C4-2B (cell line): ENCODE results near the gene ZDHHC24.

Source experiments
- H3K27ac ChIP-seq: fragments of 450-650 bp; 2 replicates; pipeline ENCODE4 v1.5.1; 2017
- ZFX ChIP-seq: fragments of 450-650 bp; IDR thresholded peaks from 2 replicates; pipeline ENCODE4 v1.6.1; 2017
- TF ChIP-seq, protein P1 (sequence below): fragments of 450-650 bp; conservative IDR thresholded peaks from 2 replicates; pipeline ENCODE4 v1.5.1; 2017; ENCODE audit warnings: mild to moderate bottlenecking

Gene ZDHHC24

DNA sequence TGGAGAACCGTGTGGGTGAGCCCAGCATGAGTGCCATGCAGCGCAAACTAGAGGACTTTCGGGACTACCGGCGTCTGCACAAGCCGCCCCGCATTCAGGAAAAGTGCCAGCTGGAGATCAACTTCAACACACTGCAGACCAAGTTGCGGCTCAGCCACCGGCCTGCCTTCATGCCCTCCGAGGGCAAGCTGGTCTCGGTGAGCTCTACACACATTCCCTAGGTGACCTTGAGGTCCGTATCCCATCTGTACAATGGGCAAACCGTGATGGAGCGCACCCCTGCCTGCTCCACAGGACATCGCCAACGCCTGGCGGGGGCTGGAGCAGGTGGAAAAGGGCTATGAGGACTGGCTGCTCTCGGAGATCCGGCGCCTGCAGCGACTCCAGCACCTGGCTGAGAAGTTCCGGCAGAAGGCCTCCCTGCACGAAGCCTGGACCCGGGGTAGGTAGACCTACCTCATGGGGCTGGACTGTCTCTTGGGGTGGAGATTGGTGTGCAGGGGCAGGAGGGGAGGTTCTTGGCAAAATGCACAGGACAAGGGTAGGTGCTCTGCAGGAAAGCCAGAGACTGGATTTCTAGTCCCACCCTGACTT is 12.0 kb upstream of the ZDHHC24 start:
- TF ChIP-seq ZFX, result no peak
- TF ChIP-seq, protein P1, sequence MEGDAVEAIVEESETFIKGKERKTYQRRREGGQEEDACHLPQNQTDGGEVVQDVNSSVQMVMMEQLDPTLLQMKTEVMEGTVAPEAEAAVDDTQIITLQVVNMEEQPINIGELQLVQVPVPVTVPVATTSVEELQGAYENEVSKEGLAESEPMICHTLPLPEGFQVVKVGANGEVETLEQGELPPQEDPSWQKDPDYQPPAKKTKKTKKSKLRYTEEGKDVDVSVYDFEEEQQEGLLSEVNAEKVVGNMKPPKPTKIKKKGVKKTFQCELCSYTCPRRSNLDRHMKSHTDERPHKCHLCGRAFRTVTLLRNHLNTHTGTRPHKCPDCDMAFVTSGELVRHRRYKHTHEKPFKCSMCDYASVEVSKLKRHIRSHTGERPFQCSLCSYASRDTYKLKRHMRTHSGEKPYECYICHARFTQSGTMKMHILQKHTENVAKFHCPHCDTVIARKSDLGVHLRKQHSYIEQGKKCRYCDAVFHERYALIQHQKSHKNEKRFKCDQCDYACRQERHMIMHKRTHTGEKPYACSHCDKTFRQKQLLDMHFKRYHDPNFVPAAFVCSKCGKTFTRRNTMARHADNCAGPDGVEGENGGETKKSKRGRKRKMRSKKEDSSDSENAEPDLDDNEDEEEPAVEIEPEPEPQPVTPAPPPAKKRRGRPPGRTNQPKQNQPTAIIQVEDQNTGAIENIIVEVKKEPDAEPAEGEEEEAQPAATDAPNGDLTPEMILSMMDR, result no peak
- H3K27ac ChIP-seq, result no peak overlapping the region

DNA sequence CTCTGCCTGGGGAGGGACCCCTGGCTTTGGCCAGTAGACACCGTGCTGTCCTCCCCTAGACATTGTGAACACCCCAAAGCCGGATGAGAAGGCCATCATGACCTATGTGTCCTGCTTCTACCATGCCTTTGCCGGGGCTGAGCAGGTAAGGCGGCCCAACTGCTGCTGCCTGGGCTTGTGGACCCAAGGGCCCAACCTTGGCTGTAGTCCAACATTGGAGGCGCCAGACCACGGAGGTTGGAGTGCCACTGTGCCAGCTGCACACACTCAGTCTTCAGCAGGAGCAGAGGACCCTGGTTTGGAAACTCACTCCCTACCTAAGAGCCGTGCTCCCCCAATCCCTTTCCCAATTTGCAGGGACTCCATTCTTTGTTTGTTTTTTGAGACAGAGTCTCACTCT is 10.2 kb upstream of the ZDHHC24 start:
- no peak overlapping the region for H3K27ac ChIP-seq
- TF ChIP-seq, protein P1, result no peak
- no peak for TF ChIP-seq ZFX

DNA sequence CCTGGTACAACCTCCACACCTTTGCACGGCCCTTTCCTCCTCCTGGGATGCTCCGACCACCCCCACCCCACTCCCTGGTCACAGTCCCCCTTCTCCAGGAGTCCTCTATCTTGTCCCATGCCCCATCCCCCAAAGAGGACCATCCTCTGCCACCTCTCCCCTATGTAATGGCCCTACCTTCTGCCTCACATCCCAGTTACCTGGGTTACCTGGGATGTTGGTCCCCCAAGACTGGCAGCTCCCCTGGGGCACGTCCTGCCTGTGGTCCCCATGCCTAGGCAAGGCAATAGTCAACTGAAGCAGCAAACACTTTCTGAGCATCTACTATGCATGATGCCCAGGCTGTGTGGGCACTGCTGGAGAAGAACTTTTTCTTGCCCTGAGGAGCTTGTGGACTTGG is 9.6 kb upstream of the ZDHHC24 start:
- H3K27ac ChIP-seq, result no peak overlapping the region
- TF ChIP-seq ZFX, result no peak
- TF ChIP-seq, protein P1, result no peak

DNA sequence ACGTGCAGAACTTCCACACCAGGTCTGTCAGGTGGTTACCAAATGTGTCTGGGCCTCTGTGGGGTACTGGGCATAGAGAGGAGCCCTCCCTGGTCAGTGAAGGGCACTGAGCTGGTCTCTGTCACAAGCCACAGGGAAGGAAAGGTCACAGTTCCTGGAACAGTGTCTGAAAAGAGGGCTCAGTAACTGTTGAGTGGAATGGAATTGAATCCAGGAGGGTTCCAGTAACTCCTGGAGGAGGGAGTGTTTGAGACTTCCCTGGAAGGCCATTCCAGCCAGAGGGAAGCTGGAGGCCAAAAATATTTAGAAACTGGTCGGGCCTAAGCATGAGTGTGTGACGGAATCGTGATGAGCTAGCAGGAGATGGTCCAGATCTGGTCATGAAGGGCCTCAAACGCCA is 8.8 kb upstream of the ZDHHC24 start:
- TF ChIP-seq ZFX, result no peak
- TF ChIP-seq, protein P1, result no peak
- H3K27ac ChIP-seq, result no peak overlapping the region

DNA sequence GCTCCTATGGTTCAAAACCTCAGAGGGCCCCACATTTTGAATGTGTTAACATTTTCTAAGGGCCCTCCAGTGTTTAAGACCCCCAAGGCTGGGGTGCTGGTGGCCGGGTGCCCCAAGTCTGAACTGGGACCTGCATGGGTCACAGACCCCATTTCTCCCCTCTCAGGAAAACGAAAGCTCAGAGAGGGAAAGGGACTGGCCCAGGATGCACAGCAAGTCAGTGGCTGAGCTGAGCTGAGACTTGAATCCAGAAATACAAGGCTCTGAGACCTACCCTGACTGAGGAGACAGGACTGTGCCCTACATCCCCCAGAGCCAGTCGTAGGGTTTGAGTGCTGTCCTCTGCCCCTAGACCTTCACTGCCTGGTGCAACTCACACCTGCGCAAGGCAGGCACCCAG is 5.0 kb upstream of the ZDHHC24 start:
- no peak for TF ChIP-seq ZFX
- no peak overlapping the region for H3K27ac ChIP-seq

DNA sequence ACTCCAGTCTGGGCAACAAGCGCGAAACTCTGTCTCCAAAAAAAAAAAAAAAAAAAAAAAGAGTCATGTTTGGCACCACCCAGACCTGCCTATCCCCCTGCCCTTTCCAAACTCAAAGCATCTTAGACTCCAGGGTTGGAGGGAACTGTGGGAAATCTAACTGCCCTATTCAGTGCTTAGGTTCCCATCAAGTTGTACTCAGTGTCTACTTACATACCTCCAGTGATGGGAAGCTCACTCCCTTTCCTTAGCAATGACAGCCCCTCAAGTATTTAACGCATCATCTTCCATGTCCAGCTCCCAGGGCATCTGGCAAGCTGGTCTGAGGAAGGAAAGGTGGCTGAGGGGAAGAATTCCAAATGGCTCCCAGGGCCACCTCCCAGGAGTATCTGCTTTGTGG is 3.8 kb upstream of the ZDHHC24 start:
- TF ChIP-seq, protein P1, result no peak
- TF ChIP-seq ZFX, result no peak
- H3K27ac ChIP-seq, result no peak overlapping the region

DNA sequence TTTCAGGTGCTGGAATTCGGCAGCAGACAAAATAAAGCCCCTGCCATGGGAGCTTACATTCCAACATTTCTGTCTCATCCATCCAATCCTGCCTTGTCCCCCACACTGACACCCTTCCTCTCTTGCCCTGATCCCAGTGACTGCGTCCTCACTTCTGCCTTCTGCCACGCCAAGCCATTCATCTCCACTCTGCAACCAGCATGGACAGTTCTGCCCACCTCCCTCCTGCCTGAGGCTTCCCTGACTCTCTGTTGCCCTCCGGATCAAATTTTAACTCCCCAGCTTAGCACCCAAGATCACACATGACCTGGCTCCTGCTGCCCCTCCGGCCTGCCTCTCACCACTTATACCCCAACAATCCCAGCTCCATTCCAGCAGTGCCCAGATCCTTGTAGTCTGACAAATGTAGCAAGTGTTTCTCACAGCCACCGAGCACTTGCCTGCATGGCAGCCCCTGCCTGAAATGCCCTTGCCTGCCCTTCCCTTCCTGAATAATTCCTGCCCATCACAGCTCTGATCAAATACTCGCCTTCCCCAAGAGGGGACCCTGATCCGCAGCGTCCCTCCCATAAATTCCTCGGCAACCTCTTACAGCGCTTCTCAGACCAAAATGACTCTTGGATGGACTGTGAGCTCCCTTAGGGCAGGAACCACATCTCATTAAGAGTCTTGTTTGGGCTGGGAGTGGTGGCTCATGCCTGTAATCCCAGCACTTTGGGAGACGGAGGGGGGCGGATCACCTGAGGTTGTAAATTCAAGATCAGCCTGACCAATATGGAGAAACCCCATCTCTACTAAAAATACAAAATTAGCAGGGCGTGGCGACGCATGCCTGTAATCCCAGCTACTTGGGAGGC is 3.2 kb upstream of the ZDHHC24 start:
- H3K27ac ChIP-seq, result no peak overlapping the region
- TF ChIP-seq, protein P1, result no peak
- no peak for TF ChIP-seq ZFX

DNA sequence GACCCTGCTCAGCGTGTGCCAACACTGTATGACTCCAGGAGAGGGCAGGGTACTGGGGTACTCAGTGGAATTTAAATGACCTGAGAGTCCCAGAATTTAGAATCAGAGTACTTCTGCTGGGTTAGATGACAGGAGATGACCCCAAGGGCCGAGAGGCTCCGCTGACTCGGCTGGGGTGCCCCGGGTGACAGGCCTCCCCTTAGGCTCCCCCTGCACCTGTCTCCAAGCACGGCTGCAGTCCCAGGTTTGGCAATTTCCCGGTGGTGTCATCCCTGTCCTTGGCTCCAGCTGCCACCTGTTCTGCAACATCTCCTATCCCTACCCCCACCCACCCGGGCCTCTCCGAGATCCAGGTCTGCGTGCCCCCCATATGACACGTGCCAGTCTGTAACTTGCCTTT is 2.2 kb upstream of the ZDHHC24 start:
- TF ChIP-seq, protein P1, result no peak
- TF ChIP-seq ZFX, result no peak
- no peak overlapping the region for H3K27ac ChIP-seq
